Choroid plexus epithelial cell (primary cell): Measurements from ENCODE around the gene FLACC1.

Experiments
- DNase-seq: peaks from one replicate; pipeline ENCODE4 v3.0.0-alpha.2; 2010; ENCODE audit warnings: low read depth
- H3K4me3 ChIP-seq: 2 replicates; pipeline ENCODE4 v1.5.1; 2011; ENCODE audit warnings: low read depth, mild to moderate bottlenecking, control low read depth, low read length, moderate library complexity
- TF ChIP-seq, protein P1 (sequence below): conservative IDR thresholded peaks from 2 replicates; pipeline ENCODE4 v1.5.1; 2011; ENCODE audit warnings: low read depth, mild to moderate bottlenecking, control low read depth, inconsistent platforms, low read length, moderate library complexity

FLACC1 gene

DNA sequence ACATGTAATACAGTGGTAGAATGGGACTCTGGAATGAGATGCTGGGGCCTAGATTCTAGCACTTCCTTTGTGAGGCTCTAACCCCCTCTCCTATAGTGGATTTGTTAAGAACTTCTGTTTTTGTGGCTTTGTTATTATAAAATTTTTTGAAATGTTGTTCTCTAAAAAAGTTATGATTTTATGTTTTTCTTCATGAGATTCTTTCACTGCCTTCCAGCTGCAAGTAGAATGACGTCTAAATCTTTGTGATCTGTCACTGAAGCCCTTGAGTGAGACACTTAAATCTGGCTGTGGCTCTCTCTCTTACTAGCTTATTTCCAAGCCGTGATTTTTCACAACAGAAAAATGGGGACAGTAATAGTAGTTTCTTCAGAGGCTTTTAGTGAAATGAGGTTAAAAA is 95.2 kb downstream of the FLACC1 start:
- no peak for DNase-seq
- TF ChIP-seq, protein P1, sequence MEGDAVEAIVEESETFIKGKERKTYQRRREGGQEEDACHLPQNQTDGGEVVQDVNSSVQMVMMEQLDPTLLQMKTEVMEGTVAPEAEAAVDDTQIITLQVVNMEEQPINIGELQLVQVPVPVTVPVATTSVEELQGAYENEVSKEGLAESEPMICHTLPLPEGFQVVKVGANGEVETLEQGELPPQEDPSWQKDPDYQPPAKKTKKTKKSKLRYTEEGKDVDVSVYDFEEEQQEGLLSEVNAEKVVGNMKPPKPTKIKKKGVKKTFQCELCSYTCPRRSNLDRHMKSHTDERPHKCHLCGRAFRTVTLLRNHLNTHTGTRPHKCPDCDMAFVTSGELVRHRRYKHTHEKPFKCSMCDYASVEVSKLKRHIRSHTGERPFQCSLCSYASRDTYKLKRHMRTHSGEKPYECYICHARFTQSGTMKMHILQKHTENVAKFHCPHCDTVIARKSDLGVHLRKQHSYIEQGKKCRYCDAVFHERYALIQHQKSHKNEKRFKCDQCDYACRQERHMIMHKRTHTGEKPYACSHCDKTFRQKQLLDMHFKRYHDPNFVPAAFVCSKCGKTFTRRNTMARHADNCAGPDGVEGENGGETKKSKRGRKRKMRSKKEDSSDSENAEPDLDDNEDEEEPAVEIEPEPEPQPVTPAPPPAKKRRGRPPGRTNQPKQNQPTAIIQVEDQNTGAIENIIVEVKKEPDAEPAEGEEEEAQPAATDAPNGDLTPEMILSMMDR: no peak
- H3K4me3 ChIP-seq: no peak overlapping the region

DNA sequence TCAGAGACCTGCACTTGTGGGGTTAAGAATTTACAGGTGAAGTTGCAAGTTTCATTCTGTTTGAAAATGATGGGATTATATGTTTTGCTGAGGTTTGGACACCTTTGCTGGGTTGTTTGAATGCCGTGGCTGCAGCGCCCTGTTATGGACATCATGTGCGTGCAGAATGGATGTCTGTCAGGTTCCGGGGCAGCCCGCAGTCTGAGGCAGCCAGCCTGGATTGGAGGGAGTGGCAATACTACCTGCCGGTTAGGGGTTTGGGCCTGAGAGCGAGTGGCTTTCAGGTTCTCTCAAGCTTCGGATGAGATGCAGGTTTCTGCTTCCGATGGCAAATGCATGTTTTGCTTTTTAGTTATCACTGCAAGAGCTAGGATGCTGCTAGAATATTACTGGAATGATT is 95.7 kb downstream of the FLACC1 start:
- no peak for DNase-seq
- H3K4me3 ChIP-seq: no peak overlapping the region
- TF ChIP-seq, protein P1: no peak

DNA sequence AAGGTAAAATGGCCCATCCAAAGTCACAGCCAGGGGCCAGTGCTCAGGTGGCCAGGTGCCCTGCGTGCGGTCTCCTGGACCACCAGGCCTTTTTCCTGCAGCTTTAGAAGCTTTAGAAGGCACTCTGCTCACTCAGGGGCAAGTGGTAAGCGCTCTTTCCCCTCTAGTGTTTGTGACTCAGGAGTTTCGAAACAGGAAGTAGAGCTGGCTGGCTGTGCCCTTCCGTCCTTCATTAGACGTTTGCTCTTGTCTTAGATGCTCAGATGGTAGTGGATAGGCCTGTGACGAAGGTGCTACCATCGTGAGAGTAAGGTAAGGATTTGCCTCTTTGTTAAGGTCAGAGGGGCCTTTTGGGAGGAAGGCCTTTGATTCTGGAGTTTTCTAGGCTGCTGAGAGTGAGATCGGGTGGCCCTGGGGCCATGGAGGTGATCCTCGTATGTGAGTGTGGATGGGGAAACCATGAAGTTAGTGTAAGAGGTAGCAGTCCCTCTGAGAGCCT is 96.8 kb downstream of the FLACC1 start, which contains the start of gene CASP8:
TSS of gene CASP8 (plus strand) at position 235 of the 499 bp plus-strand sequence. CDS start 5,951 bp downstream, outside the sequence.
- TF ChIP-seq, protein P1: no peak
- peak; percentile 69 for DNase-seq
- H3K4me3 ChIP-seq: peak within 1 kb of the TSS; percentile 3

DNA sequence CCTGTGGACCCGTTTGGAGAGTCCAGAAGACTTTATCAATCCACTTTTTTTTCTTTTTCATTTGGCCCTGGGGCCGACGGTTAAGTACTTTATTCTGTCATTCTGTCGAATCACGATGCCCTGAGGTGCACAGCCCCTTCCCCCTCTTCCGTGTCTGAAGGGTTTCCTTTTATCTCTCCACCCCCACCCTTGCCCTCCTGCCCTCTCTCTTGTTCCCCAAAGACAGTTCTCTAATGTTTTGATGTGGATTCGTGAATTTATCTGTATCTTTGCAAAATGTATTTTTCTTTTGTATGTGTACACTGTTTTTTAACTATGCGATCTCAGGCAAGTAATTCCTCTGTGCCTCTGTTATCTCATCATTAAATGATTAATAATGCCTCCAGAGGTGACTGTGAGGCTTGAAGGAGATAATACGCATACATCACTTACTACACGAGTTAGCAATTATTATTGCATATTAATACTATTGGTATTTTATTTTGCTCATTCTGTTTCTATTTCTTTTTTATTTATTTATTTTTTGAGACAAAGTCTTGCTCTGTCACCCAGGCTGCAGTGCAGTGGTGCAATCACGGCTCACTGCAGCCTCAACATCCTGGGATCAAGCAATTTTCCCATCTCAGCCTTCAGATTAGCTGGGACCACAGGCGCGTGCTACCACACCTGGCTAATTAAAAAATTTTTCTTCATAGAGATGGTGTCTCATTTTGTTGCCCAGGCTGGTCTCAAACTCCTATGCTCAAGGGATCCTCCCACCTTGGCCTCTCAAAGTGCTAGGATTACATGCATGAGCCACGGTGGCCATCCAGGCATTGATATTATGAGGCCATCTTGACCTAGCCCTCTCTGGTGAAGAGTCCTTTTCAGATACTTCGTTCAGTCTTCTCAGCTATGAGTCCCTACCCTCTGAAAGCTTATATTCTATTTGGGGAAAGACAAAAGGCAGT is 98.2 kb downstream of the FLACC1 start:
- DNase-seq: no peak
- TF ChIP-seq, protein P1: no peak
- H3K4me3 ChIP-seq: peak overlapping the region; percentile 61

DNA sequence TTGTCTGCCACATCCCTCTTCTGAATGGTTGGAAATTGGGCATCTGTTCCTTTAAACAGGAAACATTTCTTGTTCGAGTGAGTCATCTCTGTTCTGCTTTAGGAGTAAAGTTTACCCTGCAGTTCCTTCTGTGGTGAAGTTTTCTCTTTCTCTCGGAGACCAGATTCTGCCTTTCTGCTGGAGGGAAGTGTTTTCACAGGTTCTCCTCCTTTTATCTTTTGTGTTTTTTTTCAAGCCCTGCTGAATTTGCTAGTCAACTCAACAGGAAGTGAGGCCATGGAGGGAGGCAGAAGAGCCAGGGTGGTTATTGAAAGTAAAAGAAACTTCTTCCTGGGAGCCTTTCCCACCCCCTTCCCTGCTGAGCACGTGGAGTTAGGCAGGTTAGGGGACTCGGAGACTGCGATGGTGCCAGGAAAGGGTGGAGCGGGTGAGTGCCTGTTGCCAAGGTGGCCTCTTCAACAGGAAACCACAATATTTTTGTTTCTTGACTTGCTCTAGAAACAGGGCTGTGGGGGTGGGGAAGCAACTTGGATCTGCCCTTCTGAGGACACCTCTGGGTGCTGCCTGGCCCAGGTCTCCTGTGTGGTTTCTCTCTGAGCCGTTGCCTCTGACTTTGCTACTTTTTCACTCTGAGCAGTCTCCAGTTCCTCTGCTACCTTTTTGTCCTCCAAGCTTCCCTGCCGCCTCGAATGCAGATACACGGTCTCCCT is 99.0 kb downstream of the FLACC1 start:
- H3K4me3 ChIP-seq: peak overlapping the region; percentile 61
- DNase-seq: peak; percentile 94
- TF ChIP-seq, protein P1: peak; percentile 47

DNA sequence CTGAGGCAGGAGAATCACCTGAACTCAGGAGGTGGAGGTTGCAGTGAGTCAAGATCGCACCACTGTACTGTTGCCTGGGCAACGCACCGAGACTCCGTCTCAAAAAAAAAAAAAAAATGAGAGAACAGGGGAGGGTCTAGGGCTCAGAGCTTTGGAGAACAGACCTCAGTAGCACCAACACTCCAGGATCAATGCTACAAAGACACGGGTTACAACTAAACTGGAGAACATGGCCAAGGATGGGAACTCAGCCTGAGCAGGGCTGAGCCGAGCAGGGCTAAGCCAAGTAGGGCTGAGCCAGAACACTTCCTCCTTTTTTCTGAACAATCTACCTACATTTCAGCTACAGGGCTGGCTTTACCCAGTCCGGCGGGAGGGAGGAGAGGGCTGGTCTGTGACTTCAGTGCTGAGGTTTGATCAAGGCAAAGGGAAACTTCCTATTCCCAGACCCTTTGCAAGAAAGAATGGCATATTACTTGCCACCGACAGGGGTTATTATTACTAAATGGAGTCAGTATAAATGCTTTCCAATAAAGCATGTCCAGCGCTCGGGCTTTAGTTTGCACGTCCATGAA is 99.7 kb downstream of the FLACC1 start:
- H3K4me3 ChIP-seq: peak overlapping the region; percentile 61
- no peak for DNase-seq
- TF ChIP-seq, protein P1: peak; percentile 15
